NCI-H2227 (cell line): ENCODE data around the gene PEX14.
"Not testable (repeated sequence)": the region's sequence is repeated elsewhere in the genome, so short reads cannot be mapped to it uniquely, and the experiment has no call there.

Source experiments
- DNase-seq: peaks from one replicate; lab custom pipeline; 2025; ENCODE audit not compliant: unreplicated experiment; lab: John Stamatoyannopoulos, UW

Gene PEX14

GRCh38 chr1:10474613-10475507 lies at the start of gene PEX14:
Gene PEX14, plus strand, starts transcription at chr1:10474950. Its CDS starts 17 bp downstream, at chr1:10474967.
- peak; percentile 94 for DNase-seq

GRCh38 chr1:10425826-10426534 lies 48.8 kb upstream of the PEX14 start:
- not testable (repeated sequence) for DNase-seq

GRCh38 chr1:10426535-10426848 lies 48.3 kb upstream of the PEX14 start:
- not testable (repeated sequence) for DNase-seq

GRCh38 chr1:10428984-10429383 lies 45.8 kb upstream of the PEX14 start:
- DNase-seq, result no peak

GRCh38 chr1:10429868-10430215 lies 44.9 kb upstream of the PEX14 start:
- no peak for DNase-seq

- peak; percentile 94 for DNase-seq
These were observed 44.3 kb upstream of the PEX14 start, which contains the start of gene CENPS for GRCh38 chr1:10430216-10431069. Gene CENPS, plus strand, starts transcription at chr1:10430433. Its CDS starts 85 bp downstream, at chr1:10430518.

- DNase-seq, result no peak
These were observed 43.5 kb upstream of the PEX14 start for GRCh38 chr1:10431070-10431730.

GRCh38 chr1:10432910-10433700 lies 41.6 kb upstream of the PEX14 start:
- DNase-seq, result no peak

- no peak for DNase-seq
These were observed 41.0 kb upstream of the PEX14 start for GRCh38 chr1:10433790-10434189.

- no peak for DNase-seq
These were observed 40.2 kb upstream of the PEX14 start for GRCh38 chr1:10434590-10434989.

GRCh38 chr1:10437052-10437451 lies 37.7 kb upstream of the PEX14 start:
- no peak for DNase-seq

- DNase-seq, result no peak
These were observed 36.0 kb upstream of the PEX14 start for GRCh38 chr1:10438677-10439163.

GRCh38 chr1:10440305-10440704 lies 34.4 kb upstream of the PEX14 start:
- no peak for DNase-seq

- DNase-seq, result no peak
These were observed 34.0 kb upstream of the PEX14 start for GRCh38 chr1:10440794-10441193.

- DNase-seq, result no peak
These were observed 30.5 kb upstream of the PEX14 start for GRCh38 chr1:10444248-10444647.

GRCh38 chr1:10444795-10445397 lies 29.9 kb upstream of the PEX14 start:
- DNase-seq, result no peak

- DNase-seq, result no peak
These were observed 27.8 kb upstream of the PEX14 start for GRCh38 chr1:10446790-10447422.

GRCh38 chr1:10449751-10450150 lies 25.0 kb upstream of the PEX14 start, which contains the start of gene CORT:
Gene CORT, plus strand, starts transcription at chr1:10450031. Its CDS starts 193 bp downstream, at chr1:10450224.
- peak; percentile 42 for DNase-seq
